GM04503 (cell line): ENCODE results near the gene RWDD3.

ENCODE experiments used
- DNase-seq: peaks from one replicate; pipeline ENCODE4 v3.0.0-alpha.2; 2012; ENCODE audit warnings: low read depth

Gene RWDD3

DNA sequence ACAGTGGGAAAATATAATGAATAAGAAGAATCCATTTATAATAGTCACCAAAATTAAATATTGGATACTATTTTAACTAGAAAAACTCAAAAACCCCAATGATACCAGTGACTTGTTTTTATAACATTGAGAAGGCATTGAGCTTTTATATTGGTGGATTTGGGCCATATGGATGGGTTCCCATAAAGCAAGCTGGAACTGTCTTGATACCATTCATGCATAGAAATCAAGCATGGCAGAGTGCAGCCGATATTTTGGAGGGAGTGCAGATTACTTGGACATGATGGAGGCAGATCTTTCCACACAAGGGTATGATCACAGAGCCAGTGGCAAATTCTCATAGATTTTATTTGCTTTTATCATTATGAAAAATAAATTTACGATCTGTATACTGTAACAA lies 3.8 kb upstream of the RWDD3 start:
- no peak for DNase-seq

GRCh38 chr1:95230768-95231191 lies 3.2 kb upstream of the RWDD3 start:
- DNase-seq = no peak

- DNase-seq = no peak
These were observed 1.2 kb upstream of the RWDD3 start for GRCh38 chr1:95232646-95233318.

GRCh38 chr1:95233319-95233736 lies 682 bp upstream of the RWDD3 start:
- no peak for DNase-seq

DNA sequence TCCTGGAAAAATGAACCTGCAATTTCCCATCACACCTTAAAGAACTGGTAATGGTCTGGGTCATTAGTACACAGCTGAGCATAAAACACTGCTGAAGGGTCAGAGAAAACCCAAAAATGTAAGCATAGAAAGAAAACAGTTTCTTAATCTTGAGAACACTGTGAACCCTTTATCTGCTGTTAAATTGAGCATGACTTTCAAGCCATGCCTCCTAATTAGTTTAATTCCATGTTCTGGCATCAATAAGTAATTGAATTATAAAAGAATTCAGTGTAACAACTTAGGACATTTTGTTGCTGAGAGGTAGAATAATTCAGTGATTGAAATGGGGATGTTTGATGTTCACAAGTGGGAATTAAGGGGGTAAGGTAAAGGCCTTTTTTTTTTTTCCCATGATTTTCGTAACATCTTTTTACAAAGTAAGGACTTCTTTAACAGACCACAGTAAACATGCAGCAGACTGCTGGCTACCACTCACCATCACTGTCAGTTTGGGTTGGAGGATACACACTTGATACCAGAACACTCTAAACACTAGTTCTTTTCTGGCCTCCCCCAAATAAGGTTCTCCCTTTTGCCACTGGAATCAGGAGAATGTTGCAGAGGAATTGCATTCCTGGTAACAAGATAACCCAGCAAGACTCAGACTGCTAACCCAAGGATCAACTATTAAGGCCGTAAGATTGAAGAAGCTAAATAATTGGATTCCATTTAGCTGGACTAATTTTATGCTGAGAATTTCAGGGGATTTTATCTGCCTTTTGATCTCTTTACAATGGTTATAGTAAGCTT lies 3.0 kb downstream of the RWDD3 start:
- DNase-seq = peak; percentile 12

DNA sequence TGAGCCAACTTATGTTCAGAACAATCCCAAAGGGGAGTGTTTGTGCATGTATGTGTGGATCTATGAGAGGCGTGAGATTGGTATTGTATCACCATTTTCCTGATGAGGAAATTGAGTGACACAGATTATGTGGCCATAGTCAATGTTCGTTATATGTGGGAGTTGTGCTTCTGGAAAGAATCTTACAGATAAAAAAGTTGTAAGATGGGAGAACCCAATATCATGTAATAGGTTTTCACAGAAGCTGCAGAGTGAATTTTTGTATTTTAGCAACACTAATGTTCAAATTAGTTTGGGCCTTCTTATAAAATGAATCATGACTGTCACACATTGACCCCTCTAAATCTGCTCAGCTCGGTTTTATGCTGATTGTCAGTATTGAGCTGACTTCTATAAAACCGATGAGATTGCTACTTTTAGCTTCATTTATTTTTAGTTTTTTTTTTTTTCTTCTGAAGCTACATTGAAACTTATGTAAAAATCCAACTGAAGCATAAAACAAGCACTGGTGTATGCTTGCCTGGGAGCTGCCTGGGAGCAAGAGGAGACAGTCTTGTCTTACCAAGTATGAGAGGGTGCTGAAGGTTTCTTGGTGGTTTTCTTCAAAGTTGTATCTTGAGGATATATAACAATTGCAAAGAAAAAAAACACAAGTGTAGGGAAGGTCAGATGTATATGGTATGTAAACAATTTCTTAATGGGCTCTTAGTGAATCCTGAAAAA lies 4.1 kb downstream of the RWDD3 start:
- DNase-seq = no peak

GRCh38 chr1:95245029-95245428 lies 11.0 kb downstream of the RWDD3 start:
- DNase-seq = no peak

DNA sequence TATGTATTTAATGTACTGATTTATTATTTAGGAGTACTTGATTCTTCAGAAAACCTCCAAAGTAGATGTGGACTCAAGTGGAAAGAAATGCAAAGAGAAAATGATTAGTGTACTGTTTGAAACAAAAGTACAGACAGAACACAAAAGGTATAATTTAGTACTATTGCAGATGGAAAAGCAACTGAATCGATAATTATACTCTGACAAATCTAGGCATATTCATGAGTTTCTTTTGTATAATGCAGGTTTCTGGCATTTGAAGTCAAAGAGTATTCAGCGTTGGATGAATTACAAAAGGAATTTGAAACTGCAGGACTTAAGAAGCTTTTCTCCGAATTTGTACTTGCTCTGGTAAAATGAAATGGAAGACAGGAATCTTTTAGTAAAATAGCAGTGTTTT lies 12.5 kb downstream of the RWDD3 start:
- no peak for DNase-seq

GRCh38 chr1:95247607-95248006 lies 13.6 kb downstream of the RWDD3 start:
- DNase-seq = no peak

DNA sequence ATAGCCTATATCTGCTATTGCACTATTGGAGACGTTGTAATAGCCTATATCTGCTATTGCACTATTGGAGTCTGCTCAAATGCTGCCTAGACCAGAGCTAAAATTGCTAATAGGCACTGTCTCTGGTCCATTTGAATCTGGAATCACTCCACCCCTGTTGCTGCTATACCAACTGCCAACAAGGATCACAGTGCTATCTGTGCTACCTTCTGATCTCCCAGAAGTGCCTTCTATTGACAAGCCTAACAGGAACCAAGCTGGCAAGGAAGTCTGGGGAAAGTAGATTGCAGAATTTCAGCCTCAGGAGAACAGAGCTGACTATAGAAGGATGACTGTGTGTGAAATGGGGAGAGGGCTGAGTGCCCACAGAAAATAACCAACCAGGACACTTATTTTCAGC lies 15.9 kb downstream of the RWDD3 start:
- no peak for DNase-seq

DNA sequence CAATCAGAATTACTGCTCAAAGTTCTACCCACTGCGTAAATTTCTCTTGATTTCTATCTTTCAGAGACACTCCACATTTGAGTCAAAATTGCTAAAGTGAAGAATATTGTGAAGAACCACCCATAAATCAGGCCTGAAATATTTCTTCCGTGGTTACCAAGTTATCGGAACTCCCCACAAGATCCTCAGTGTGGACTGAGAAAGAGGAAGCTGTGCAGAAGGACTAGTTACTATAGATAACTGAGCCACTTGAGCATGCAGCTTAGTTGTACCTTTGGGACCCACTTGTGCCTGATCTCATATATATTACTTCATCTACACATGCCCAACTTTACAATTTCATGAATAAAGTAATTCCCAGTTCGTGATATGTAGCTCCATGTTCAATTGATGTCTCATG lies 18.4 kb downstream of the RWDD3 start:
- DNase-seq = no peak

GRCh38 chr1:95254959-95255358 lies 20.9 kb downstream of the RWDD3 start:
- no peak for DNase-seq

GRCh38 chr1:95255826-95256225 lies 21.8 kb downstream of the RWDD3 start:
- no peak for DNase-seq

DNA sequence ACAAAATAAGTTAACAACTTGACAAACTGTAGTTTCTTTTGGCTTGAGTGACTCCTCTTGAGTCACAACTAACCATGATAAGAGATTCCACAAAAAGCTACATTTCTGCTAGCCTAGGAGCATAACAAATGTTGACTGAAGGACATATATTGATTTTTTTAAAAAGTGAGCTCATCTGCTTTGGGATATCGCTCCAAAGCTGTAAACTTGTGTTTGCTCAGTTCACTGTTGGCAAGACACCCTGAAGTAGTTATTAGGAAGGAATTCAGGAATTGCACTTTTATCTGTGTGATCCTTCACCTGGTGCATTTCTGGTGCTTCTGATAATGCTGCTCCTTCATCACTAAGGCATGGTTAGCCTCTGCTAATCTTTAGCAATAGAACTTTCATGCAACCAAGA lies 23.7 kb downstream of the RWDD3 start:
- DNase-seq = no peak

DNA sequence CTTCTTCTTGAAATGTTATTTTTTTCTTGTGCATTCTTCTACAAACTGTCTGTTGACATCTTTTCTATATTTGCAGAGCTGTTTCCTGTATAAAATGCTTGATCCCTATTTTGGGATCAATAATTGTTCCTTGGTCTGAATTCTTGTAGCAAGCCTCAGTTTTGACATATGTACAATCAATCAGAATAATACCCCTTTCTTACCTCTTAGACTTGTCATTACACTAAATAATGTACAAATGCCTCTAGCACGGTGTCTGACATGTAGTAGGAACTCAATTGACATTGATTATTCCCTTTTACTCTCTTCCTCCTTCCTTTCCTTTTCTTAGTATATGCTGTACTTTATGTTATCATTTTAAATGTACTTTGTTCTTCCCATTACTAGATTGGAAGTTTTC lies 25.2 kb downstream of the RWDD3 start:
- no peak for DNase-seq

GRCh38 chr1:95262913-95263312 lies 28.9 kb downstream of the RWDD3 start:
- DNase-seq = no peak

GRCh38 chr1:95263450-95263849 lies 29.4 kb downstream of the RWDD3 start:
- no peak for DNase-seq

DNA sequence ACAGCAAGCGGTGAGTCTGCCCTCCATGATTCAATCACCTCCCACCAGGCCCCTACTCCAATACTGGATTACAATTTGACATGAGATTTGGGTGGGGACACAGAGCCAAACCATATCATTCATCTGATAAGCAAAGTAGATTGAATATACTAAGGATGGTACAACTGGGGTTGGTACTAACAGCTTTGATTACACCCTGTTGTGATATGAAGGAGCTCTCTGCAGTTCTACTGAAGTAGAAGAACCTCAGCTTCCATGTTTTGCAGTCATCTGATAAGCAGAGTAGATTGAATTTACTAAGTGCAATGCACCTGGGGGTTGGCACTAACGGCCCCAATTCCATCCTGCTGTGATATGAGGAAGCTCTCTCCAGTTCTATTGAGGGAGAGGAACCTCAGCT lies 31.1 kb downstream of the RWDD3 start:
- no peak for DNase-seq

DNA sequence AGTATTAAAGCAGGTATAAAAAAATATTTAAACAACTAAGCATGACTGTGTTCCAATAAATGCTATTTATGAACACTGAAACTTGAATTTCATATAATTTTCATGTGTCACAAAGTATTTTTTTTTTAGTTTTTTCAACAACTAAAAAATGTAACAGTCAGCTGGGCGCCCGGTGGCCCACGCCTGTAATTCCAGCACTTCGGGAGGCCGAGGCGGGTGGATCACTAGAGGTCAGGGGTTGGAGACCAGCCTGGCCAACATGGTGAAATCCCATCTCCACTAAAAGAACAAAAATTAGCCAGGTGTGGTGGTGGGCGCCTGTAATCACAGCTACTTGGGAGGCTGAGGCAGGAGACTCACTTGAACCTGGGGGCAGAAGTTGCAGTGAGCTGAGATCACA lies 42.4 kb downstream of the RWDD3 start:
- no peak for DNase-seq

DNA sequence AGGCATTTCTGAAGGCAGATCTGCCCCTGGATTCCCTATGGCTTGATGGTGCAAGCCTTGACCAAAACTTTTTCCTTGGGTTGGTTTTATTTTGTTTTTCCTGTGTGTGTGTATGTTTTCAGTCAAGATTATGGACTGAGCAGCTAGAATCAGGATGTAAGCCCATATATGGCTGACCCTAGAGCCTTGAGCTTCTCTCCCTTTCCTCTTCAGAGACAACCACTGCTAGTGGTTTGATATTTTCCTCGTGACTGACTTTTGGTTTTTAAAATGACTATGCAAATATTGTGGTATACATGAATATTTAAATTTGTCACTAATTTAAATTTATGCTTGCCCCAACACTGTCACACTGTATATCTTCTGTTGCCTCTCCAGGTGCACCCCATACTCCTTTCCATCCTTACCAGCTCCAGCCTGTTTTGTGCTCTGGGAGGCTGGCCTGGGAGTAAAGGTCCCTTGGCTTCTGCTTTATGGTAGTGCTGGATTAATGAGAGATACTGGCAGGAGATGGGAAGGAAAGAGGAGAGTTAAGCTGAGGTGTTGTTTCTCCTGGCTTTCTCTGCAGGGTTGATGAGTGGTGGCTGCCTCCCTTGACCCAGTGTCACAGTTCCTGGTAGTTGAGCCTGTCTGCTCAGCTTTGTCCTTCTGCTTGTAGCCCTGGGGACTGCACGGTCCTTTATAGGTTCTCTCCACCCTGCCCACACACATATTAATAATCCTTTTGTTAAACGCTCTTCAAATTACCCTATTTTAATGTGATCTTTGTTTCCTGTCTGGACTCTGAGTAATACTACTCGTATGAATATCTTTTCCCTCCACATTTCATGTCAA lies 44.4 kb downstream of the RWDD3 start:
- no peak for DNase-seq

DNA sequence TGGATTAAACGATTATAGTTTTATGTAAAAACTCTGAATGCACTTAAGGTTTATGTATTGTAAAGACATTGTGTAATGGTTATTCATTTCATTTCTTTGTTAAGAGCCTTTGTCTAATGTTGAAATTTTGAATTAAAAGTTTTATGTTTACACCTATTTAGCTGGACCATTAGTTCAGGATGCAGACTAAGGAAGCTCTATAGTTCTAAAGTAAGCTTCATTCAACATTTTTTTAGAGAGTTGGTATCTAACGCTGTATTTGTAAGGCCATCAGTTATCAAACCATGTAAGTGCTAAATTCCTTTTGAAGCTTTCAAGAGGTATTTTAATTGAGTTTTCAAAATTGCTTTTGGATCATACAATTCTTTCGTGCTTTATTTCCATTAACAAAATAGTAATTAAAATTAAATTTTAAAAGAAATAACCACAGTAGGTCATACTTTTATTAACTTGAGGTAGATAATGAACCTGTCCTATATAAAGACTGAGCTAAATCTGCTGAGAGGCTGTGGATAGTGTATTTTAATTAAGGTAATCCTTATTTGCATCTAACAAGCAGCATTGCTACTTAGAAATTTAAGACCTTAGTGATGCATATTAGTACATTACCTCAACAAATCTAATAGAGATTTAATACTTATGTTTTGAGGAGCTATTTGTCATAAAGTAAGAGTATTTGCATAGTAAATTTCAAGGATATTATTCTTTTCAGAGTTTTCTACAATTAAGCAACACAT lies 47.9 kb downstream of the RWDD3 start:
- no peak for DNase-seq

DNA sequence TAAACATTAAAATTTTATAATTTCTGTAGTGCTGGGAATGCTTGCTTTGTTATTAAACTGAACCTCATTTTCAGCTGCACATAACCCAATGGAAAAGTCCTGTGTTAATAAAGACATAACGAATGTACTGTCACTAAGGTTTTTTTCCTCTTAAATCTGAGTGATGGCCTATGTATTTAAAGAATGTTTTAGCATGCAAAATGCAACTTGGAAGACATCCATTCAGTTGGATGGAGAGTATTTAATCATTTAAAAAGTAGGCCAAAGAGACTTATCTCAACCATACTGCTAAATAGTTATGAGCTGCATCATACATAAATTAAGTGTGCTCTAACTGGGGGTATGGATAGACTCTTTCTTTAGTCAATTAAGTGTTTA lies 48.5 kb downstream of the RWDD3 start:
- peak; percentile 0 for DNase-seq
